ENCODE results near the gene SYCN.

GRCh38 chr19:39197808-39198207 is 6.3 kb downstream of the SYCN start:
- TF ChIP-seq CTCF (IDR thresholded peaks at IDR 0.05) (no peak), POLR2A (IDR thresholded peaks at IDR 0.05) (no peak)
